MM.1S (cell line): Measurements from ENCODE around the gene MZB1.
"Not testable (repeated sequence)": the region's sequence is repeated elsewhere in the genome, so short reads cannot be mapped to it uniquely, and the experiment has no call there.

Source experiments
- DNase-seq: peaks from one replicate; pipeline ENCODE4 v3.0.0-alpha.2; 2015
- H2AFZ ChIP-seq: fragments of 300-600 bp; sonication (generic); 2 replicates; pipeline ENCODE4 v1.6.0; 2016; ENCODE audit warnings: antibody characterized with exemption, low read length
- H3F3A ChIP-seq: fragments of 300-600 bp; sonication (generic); 2 replicates; pipeline ENCODE4 v1.6.1; 2016; ENCODE audit warnings: mild to moderate bottlenecking, antibody characterized with exemption, low read length, moderate library complexity, mixed read lengths; ENCODE audit not compliant: insufficient read depth
- H3K27ac ChIP-seq: fragments of 300-600 bp; sonication (generic); 2 replicates; pipeline ENCODE4 v1.5.1; 2016; ENCODE audit warnings: mild to moderate bottlenecking, low read length
- H3K27me3 ChIP-seq: fragments of 300-600 bp; sonication (generic); replicated peaks from 2 replicates; pipeline ENCODE4 v1.6.0; 2016; ENCODE audit warnings: low read length; ENCODE audit not compliant: insufficient read depth
- H3K36me3 ChIP-seq: fragments of 300-600 bp; sonication (generic); replicated peaks from 2 replicates; pipeline ENCODE4 v1.6.1; 2016; ENCODE audit warnings: mild to moderate bottlenecking, low read length, mixed read lengths; ENCODE audit not compliant: insufficient read depth
- H3K4me1 ChIP-seq: fragments of 300-600 bp; sonication (generic); 2 replicates; pipeline ENCODE4 v1.6.1; 2016; ENCODE audit warnings: low read length, mixed read lengths
- H3K4me2 ChIP-seq: fragments of 300-600 bp; sonication (generic); 2 replicates; pipeline ENCODE4 v1.6.0; 2016; ENCODE audit warnings: low read depth, low read length
- H3K4me3 ChIP-seq: fragments of 300-600 bp; sonication (generic); 2 replicates; pipeline ENCODE4 v1.5.1; 2016; ENCODE audit warnings: low read length, mixed read lengths
- H3K79me2 ChIP-seq: fragments of 300-600 bp; sonication (generic); 2 replicates; pipeline ENCODE4 v1.6.1; 2016; ENCODE audit warnings: mixed run types, low read length, mixed read lengths
- H3K9ac ChIP-seq: fragments of 300-600 bp; sonication (generic); 2 replicates; pipeline ENCODE4 v1.6.1; 2016; ENCODE audit warnings: low read length, mixed read lengths
- H3K9me2 ChIP-seq: fragments of 300-600 bp; sonication (generic); replicated peaks from 2 replicates; pipeline ENCODE4 v1.6.1; 2016; ENCODE audit warnings: mild to moderate bottlenecking, low read length, mixed read lengths; ENCODE audit not compliant: insufficient read depth
- H3K9me3 ChIP-seq: fragments of 300-600 bp; sonication (generic); replicated peaks from 2 replicates; pipeline ENCODE4 v1.6.1; 2016; ENCODE audit warnings: mild to moderate bottlenecking, low read length, mixed read lengths; ENCODE audit not compliant: insufficient read depth
- H4K20me1 ChIP-seq: fragments of 300-600 bp; sonication (generic); 2 replicates; pipeline ENCODE4 v1.6.1; 2016; ENCODE audit warnings: mild to moderate bottlenecking, low read length, moderate library complexity, mixed read lengths; ENCODE audit not compliant: insufficient read depth
- CTCF ChIP-seq: fragments of 300-600 bp; sonication (generic); IDR thresholded peaks from 2 replicates; pipeline ENCODE4 v1.5.1; 2016; ENCODE audit warnings: antibody characterized with exemption, low read length, mixed read lengths
- EZH2 ChIP-seq: fragments of 300-600 bp; sonication (generic); optimal IDR thresholded peaks from 2 replicates; pipeline ENCODE3; 2017; ENCODE audit warnings: low read depth, mild to moderate bottlenecking, antibody characterized with exemption, low read length, mixed read lengths
- EZH2phosphoT487 ChIP-seq: fragments of 300-600 bp; sonication (generic); IDR thresholded peaks from 2 replicates; pipeline ENCODE4 v1.6.1; 2018; ENCODE audit warnings: antibody characterized with exemption, low read length

The MZB1 gene

DNA sequence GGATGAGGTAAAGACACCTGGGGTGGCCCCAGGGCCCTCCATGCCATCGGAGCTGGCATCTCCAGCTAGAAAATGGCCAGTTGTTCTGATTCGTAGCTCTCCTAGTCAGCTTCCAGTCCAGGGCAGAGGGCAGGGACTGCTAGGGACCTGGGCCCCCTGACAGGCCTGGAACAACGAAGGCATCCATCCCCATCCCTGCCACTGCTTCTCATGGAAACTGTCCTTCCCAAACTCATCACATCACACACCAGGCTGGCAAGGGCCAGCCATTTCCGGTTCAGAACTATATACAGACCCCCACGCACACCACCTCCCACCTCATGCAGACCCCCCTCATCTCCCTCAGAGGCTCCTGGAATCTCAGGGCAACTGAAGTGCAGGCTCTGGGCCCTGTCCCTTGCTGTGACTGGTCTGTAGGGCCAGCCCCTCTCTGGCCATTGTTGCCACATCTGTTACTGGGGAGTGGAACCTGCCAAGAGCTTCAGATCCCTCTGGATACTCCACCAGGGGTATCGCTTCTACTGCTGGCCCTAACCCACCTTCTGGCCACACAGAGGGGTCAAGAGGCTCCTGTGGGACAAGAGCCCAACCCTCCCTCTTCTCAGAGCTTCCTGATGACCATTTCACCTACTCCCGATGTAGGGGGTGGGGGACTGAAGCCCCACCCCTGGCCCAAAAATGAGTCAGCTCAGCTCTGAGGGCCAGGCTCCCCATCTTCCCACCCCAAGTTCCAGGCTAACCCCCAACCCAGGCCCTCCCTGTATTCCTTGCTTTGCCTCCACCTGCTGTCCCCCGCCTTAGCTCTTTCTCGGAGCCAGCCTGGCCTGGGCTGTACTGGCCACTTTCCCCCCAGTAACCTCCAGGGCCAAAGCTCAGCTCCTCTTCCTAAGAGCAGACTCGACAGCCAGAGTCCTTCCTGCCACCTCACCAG, 1.2 kb upstream of the MZB1 start:
- H3K27ac ChIP-seq = peak overlapping the region; percentile 98
- TF ChIP-seq EZH2 (no peak), EZH2phosphoT487 (no peak), CTCF (no peak)
- H3K9me3 ChIP-seq = no peaks in the 10 kb centered on the region
- peaks cover 67% of the 10 kb centered on the region for H3F3A ChIP-seq
- peak overlapping the region; percentile 96 for H3K9ac ChIP-seq
- H3K36me3 ChIP-seq = no peaks in the 10 kb centered on the region
- H4K20me1 ChIP-seq = no peaks in the 10 kb centered on the region
- H3K4me1 ChIP-seq = peaks cover 38% of the 10 kb centered on the region
- H3K27me3 ChIP-seq = no peaks in the 10 kb centered on the region
- peaks cover 86% of the 10 kb centered on the region for H3K79me2 ChIP-seq
- no peak for DNase-seq
- no peaks in the 10 kb centered on the region for H3K9me2 ChIP-seq
- H3K4me3 ChIP-seq = peak overlapping the region; percentile 74
- peak overlapping the region; percentile 44 for H2AFZ ChIP-seq
- H3K4me2 ChIP-seq = peak overlapping the region; percentile 98

GRCh38 chr5:139388198-139388821, 1.4 kb downstream of the MZB1 start:
- H3K79me2 ChIP-seq = peaks cover 60% of the 10 kb centered on the region
- no peaks in the 10 kb centered on the region for H4K20me1 ChIP-seq
- H3K4me3 ChIP-seq = peak overlapping the region; percentile 85
- H3K4me1 ChIP-seq = peaks cover 56% of the 10 kb centered on the region
- H3K4me2 ChIP-seq = peak overlapping the region; percentile 98
- peak; percentile 85 for DNase-seq
- peaks cover 92% of the 10 kb centered on the region for H3F3A ChIP-seq
- H3K27me3 ChIP-seq = no peaks in the 10 kb centered on the region
- peak overlapping the region; percentile 98 for H3K27ac ChIP-seq
- H3K36me3 ChIP-seq = no peaks in the 10 kb centered on the region
- TF ChIP-seq EZH2 (no peak), CTCF (no peak), EZH2phosphoT487 (no peak)
- no peaks in the 10 kb centered on the region for H3K9me2 ChIP-seq
- H3K9ac ChIP-seq = peak overlapping the region; percentile 96
- H3K9me3 ChIP-seq = no peaks in the 10 kb centered on the region
- no peak overlapping the region for H2AFZ ChIP-seq

DNA sequence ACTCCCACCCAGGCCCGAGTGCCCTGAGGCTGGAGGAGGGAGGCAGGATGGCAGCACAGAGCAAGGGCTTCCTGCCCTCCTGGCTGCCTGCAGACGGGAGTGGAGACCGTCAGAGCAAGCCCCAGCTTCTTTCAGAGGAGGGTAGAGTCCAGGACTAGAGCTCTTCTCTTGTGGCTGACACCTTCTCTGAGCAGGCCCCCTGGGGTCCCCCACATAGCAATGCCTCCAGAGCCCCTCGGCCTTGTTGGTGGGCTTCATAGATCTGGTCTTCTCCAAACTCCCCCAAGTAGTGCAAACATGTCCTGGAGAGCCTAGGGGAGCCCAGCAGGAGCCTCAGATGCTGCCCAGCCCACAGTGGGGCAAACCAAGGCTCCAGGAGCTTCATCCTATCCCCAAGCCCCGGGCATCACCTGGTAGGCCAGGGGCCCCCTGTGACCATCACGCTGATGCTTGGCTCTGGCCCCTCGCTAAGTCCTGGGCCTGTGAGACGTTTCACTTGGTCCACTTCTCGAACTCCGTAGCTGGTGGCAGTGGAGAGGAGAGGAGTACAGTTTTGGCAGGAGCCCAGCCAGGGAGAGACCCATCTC, 2.0 kb downstream of the MZB1 start:
- Histone ChIP-seq H3K9me3 (no peaks in the 10 kb centered on the region), H3K36me3 (no peaks in the 10 kb centered on the region), H3K27me3 (no peaks in the 10 kb centered on the region), H2AFZ (no peak overlapping the region), H3K9ac (peak overlapping the region; percentile 96), H3K4me2 (peak overlapping the region; percentile 98), H3F3A (peaks cover 90% of the 10 kb centered on the region), H3K79me2 (peaks cover 54% of the 10 kb centered on the region), H3K4me3 (peak overlapping the region; percentile 85), H3K4me1 (peaks cover 56% of the 10 kb centered on the region), H3K27ac (peak overlapping the region; percentile 98), H3K9me2 (no peaks in the 10 kb centered on the region), H4K20me1 (no peaks in the 10 kb centered on the region)
- DNase-seq = peak; percentile 24
- TF ChIP-seq CTCF (no peak), EZH2phosphoT487 (no peak), EZH2 (no peak)

DNA sequence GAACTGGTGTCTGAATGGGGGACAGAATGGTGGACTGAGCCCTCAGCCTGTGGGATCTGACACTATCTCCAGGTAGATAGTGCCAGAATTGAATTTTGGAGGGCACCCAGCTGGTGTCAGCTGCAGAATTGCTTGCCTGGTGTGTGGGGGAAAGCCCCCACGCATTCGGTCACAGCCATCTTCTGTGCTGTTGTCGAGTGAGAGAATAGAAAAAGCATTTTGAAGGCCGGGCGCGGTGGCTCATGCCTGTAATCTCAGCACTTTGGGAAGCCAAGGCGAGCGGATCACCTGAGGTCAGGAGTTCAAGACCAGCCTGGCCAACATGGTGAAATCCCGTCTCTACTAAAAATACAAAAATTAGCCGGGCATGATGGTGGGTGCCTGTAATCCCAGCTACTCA, 2.8 kb downstream of the MZB1 start:
- Histone ChIP-seq H3K79me2 (peaks cover 50% of the 10 kb centered on the region), H3K4me3 (peak overlapping the region; percentile 20; the same call in 1 of the 2 replicates), H3K4me2 (peak overlapping the region; percentile 98), H3F3A (peaks cover 92% of the 10 kb centered on the region), H3K27ac (peak overlapping the region; percentile 98; the same call in 1 of the 2 replicates), H3K9ac (peak overlapping the region; percentile 45; the same call in 1 of the 2 replicates), H3K4me1 (peaks cover 56% of the 10 kb centered on the region)
- H3K9me2 ChIP-seq, H3K36me3 ChIP-seq, H3K9me3 ChIP-seq, H2AFZ ChIP-seq, H3K27me3 ChIP-seq, H4K20me1 ChIP-seq: not testable (repeated sequence)
- peak; percentile 19 for DNase-seq
